ENCODE results near the gene CD34.

GRCh38 chr1:207882692-207883091 lies 28.2 kb downstream of the CD34 start:
- TF ChIP-seq CTCF (conservative IDR thresholded peaks at IDR 0.05; ENCODE audit: low read depth, low read length) = no peak
- TF ChIP-seq EZH2 (IDR thresholded peaks at IDR 0.05; ENCODE audit: borderline replicate concordance, low read depth, low read length, poor library complexity, severe bottlenecking) = no peak

Data from A673 (cell line).